Myocyte (in vitro differentiated cells): ENCODE data around the gene KCNAB2. TPM values are rescaled to one million over a fixed set of nuclear protein-coding genes. Genes with fewer than 3 reads are reported as not detected.

Source experiments
- DNase-seq: peaks from one replicate; pipeline ENCODE4 v3.0.0-alpha.2; 2012; ENCODE audit warnings: low read depth
- total RNA-seq: library from RNA; depleted of rRNA; stranded (reverse); fragments of >200 nt; gene quantifications from 2 replicates; pipeline ENCODE4 v1.2.3, GENCODE V29; 2014

KCNAB2 gene
- total RNA-seq, 1 donor from 2014 or later = 1.2 TPM

DNA sequence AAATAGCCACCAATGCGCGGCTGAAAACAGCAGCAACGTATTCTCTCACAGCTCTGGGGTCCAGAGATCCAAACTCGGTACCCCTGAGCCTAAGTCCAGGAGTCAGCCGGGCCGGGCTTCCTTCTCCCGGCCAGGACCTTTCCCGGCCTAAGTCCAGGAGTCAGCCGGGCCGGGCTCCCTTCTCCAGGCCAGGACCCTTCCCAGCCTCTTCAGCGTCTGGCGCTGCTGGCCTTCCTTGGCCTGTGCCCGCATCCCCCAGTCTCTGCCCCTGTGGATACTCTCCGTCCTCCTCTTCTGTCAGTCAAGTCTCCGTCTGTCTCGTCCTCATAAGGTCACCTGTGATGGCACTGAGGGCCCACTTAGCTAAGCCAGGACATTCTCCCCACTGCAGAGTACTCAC, 32.2 kb downstream of the KCNAB2 start:
- no peak for DNase-seq

DNA sequence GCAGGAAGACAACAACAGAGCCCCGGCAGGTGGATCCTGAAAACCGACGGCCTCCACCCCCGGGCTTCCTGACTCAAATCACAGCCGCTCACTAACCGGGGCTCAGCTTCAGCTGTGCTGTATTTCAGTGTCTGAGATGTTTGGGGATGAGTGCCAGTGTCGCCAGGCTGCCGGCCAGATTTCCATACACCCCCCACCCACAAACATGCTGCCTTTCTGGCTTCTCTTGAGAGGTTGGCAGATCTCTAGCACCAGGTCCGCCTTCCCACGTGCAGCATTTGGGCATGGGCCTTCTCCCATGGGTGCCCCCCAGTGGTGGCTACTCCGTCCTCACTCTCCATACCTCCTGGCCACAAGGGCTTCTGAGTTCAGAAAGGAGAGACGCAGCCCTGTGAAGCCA, 34.8 kb downstream of the KCNAB2 start:
- no peak for DNase-seq

DNA sequence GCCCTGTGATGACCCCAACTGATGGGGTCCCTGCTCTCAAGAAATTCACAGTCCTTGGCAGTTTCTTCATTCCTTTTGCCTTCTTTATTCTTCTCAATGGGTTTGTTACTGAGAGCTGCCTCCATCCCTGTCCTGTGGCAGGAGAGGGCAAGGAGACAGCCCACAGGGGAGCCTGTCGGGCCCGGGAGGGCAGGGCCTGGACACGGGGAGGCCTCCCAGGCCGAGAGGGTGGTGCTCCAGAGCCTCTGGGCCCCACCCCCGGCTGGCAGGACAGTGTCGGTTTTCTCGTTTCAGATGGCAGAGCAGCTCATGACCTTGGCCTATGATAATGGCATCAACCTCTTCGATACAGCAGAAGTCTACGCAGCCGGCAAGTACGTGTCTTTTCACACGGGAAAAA, 36.2 kb downstream of the KCNAB2 start:
- DNase-seq = no peak

DNA sequence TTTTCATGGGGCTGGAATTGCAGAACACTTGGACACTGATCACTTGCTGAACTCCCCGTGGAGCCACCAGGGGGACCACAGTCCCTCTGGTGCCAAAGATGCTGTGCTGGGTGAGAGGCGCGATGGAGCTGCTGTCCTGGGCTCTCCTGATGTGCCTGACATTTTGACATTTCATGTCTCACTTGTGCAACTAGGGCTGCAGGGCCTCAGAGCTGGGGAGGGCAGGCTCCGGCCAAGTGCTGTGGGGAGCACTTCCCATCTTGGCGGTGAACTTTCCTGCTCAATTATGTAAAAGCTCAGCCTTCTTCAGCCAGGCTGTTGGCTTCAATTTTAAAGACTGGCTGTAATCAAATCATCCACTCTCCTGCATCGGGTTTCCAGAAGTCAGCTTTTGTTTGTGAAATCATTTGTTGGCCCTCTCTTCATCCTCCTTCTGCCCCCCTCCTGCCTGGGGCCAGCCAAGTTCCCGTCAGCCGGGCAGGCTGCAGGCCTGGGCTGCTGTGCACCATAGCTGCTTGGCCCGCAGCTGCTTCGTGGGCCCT, 36.8 kb downstream of the KCNAB2 start:
- no peak for DNase-seq

DNA sequence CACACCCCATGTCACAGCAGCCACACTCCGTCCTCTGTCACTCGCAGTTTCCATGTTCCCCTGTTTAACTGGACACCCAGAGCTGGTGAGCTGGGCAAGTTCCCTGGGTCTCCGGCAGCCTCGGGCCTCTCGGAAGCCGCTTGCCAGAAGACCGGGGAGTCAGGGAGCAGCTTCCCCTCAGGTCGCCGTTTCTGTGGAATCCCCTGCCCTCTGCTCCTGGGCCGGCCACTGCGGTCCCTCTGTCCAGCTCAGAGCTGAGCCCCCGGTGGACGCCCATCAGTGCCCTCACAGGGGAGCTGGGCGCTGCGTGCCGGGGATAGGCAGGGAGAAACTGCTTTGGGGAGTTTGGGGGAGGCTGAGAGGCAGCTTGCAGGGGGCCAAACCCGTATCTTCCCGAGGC, 37.7 kb downstream of the KCNAB2 start:
- no peak for DNase-seq

DNA sequence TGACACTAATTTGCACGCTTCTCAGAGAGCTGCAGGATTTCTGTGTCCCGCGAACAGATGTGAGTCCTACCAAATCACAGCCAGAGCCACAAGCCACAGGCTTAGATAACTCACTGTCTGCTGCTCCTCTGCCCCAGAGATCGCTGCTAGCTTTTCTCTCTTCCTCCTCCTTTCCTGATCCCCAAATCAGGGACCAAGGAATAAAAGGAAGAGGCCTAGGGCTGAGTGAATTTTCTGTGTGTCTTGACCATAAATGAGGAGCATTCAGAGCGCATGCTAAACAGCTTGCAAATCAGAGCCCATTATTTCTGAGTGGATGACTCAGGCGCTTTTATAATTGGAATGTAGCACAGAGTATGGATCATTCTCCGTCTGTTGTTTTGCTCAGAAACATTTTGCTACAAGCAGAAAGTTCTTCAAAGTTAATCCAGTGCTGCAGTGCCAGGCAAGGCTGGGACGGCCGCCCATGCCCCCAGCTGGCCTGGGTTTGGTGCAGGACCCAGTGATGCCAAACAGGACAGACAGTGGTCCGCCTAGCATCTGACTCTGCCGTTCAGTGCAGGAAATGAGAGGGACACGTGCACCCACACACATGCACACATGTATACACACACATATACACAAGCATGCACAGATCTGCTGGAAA, 38.2 kb downstream of the KCNAB2 start:
- DNase-seq = no peak

DNA sequence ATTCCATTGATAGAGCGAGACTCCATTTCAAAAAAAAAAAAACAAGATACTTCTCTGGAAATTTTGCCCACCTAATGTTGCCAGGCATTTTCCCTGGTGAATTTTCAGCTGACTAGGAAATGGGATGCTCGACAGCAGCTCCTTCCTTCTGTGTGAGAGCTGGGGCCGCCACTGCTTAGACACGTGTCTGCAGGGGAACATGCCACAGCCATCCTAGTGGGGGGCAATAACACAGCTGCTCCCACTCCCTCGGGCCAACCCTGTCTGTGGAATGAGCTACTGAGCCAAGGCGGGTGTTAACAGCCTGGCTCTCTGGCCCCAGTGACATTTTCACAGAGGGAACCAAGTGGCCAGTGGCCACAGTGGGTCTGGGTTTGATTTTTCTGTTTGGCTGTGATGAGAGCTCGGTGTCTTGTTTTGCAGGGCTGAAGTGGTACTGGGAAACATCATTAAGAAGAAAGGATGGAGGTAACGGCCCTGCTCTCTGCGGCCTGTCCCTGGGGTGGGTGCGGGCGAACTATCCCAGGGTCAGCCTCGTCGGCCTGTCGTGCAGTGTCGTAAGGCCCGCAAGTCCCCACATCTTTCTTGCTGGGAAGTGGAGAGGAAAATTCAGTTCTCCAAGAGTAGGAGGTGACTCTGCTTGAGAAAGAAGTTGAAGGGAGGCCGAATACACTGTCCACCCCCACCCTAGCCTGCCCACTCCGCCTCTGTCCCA, 39.2 kb downstream of the KCNAB2 start:
- no peak for DNase-seq

DNA sequence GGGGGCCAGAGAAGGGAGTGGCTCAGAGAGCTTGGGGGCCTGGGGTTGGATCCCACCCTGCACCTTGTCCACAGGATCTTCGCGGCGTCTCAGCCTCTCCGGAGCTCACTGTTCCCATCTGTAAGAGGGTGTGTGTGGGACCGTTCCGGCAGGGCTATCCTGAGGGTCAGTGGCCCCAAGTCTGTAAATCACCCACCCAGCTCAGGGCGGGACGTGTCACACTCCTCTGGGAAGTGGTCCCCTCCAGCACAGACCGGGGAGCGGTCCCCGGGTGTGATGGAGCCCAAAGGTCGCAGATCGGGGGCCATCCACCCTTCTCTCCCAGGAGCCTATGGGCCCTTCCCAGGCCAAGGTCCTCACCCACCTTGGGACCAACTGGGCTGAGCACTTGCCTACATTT, 40.0 kb downstream of the KCNAB2 start:
- no peak for DNase-seq

DNA sequence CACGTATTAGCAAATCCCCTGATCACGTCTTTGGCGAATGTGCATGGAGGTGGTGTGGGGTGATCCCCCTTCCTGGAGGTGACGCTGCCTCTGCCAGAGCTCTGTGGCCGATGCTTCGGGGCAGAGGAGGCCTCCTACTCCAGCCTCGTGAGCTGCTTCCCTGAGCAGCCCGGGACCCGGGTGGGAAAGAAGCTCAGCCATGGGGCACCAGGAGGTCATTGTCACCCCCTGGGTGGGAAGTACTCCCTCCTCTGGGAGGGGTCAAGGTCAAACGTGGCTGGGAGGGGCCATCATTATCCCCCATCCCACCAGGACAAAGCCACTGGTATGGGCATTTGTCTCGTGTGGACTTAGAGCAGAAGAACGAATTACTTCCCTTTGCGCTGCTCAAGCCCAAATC, 40.7 kb downstream of the KCNAB2 start:
- DNase-seq = no peak

DNA sequence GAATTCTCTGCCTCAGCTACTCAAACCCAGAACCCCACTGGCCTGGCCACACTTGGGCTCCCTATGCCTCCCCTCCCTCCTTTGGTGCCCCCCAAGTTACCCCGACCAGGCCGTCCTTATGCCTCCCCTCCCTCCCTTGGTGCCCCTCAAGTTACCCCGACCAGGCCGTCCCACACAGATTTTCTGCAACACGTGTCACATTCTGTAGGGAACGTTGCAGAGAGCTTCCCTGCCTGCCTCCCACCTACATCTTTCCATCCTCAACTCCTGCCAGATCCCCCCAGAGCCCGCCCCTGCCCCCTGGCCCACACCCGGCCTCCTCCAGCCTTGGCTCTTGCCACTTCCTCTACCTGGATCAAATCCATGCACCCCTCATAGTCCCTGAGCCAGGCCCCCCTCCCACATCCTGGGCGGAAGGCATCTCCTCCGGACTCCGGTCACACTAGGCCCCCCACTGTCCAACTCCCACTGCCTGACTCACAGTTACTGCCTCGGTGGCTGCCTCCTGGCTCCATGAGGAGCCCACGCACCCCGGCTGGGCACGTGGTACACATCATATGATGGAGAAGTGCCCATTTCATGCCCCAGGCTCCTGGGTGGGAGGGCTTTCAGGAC, 41.2 kb downstream of the KCNAB2 start:
- DNase-seq = no peak

DNA sequence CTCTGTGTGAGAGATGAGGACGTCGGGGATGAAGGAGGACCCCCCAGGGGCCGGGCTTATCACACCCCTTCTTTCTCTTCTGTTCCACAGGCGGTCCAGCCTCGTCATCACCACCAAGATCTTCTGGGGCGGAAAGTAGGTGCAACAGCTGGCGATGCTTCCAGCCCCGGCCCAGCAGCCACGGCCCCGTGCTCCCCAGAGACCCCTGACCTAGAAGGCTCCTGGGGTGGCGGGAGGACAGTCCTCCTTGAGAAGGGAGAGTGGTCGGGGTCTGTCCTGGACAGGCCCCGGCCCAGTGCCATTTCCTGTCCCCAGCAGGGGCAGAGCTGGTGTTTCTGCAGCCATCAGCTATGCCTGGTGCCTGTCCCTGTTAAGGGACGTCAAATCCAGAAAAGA, 41.7 kb downstream of the KCNAB2 start:
- no peak for DNase-seq

DNA sequence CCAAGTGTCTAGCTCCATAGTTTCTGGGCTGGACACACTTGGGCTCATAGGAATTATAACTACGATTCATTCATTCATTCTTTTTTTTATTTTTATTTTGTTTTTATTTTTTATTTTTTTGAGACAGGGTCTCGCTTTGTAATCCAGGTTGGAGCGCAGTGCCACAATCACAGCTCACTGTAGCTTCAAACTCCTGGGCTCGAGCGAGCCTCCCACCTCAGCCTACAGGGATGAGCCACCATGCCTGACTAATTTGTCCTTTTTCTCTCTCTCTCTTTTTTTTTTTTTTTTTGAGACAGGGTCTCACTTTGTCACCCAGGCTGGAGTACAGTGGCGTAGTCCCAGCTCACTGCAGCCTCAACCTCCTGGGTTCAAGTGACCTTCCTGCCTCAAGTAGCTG, 42.3 kb downstream of the KCNAB2 start:
- DNase-seq = no peak

DNA sequence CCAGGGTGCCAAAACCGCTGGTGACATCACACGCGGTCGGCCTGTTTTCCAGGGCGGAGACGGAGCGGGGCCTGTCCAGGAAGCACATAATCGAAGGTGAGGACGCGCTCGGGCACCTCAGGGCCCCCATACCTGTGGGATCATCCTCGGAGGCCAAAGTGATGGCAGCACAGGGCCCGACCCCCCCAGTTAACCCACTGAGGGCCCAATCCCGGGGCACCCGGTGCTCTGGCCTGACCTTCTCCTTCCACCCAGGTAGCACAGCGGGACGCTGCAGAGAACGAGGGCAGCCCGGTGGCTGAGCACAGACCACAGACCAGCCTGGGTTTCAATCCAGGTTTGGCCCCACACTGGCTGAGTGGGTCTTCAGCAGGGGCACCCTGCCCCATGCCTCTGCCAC, 43.3 kb downstream of the KCNAB2 start:
- DNase-seq = no peak

DNA sequence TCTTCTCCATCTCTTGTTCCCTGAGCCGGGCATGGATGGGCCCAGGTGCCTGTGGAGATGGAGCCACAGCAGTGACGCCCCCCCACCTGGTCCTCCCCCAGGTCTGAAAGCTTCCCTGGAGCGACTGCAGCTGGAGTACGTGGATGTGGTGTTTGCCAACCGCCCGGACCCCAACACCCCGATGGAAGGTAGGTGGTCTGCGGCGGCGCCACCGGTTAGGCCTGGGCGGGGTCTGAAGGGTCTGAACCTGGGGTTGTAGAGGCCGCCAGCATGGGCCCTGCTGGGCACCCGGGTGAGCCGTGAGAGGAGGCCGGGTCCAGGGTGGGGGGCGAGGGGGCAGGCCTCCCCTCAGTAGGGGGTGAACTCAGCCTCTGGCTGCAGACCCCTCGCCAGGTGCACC, 44.6 kb downstream of the KCNAB2 start:
- DNase-seq = no peak

DNA sequence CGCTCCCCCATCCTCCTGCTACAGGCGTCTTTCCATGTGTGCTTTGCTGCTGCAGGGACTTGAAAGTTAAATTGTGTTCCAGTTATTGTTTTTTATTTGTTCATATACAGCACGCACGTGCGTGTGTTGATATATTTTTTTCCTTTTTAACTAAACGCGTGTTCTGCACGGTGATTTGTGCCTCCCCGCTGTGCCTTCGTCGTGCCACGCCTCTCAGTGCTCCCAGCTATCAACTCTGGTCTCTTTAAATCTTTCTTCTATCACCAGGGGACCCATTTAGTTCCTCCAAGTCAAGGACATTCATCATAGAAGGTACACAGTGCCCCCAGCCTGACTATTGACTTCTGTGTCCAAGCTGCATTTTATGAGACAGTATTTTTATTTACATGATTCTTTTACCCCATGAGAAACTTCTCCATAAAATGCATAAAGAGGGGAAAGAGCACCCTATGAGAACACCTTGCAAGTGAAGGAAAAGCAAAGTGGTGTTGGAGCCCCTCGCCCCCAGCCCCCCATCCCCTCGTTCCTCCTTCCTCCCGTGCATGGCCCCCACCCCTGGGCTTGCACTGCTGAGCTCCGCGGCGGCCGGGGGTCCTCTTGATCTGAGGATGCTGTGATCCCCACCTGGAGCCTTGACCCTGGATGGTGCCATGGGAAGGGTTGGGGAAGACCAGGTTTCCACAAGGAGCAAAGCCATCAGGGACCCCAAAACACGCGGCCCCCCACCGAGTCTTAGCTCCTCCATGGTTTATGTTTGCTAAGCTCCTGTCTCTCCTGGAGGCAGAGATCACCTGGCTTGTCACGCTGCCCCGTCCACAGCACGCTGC, 45.5 kb downstream of the KCNAB2 start:
- DNase-seq = no peak

DNA sequence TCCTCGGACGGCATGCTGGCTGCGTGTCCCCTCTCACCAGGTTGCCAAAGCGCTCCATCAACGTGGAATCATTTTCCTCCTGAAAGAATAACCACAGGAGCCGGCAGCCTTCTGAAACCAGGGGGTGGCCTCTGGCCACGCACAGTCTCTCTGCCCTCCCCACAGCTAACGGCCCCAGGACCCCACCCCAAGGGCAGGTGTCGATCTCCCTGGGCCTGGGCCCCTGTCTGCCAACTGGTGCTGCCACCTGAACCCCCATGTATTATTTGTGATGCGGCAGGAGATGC, 46.1 kb downstream of the KCNAB2 start:
- DNase-seq = no peak

DNA sequence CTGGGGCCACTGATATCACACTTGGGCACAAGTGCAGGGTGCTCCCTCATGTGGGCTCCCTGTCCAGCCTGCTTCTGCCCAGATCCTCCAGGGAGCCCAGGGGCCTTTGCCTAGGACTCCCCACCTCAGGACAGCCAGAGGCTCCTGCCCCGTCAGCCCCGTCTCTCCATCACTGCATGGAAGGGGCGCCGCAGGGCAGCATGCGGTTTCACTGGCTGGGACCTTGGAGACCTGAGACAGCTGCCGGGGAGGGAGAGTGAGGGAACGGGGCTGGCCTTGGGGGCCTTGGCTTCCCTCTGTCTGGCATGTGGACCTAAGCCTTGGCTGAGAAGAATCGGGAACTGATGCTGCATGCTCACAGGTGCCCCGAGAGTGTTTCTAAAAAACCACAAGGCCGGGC, 46.5 kb downstream of the KCNAB2 start:
- DNase-seq = no peak

DNA sequence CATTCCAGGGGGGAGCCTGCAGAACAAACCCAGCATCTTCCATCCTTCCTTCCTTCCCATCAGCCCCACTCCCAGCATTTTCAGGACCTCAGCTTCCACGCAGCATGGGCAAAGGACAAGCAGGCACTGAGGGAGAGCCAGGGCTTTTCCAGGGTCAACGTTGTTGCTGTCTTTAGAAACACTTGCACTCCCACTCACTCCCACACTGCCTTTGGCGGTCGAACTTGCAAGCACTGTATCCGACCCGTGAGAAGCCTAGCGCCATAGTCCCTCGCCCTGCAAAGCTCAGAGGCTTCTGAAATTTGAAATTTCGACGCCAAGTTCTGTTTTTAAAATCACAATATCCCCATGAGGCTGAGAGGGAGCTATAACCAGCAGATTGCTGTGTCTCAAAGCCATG, 47.4 kb downstream of the KCNAB2 start:
- no peak for DNase-seq

DNA sequence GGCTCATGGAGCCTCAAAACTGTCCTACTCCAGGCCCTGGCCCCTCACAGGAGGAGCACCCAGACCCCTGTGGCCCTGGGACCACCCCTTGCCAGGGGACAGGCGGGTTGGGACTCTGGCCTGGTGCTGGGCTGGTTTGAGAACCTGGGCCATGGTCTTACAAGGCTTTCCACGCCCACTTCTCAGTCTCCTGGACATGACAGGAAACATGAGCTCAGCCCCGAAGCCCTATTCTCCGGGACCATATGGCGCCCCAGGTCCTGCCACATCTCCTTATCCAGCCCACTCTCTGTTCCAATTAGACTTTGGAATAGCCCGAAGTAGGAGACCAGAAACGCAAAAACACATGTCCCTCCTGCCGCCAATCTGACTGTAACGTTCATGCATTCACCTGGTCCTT, 47.9 kb downstream of the KCNAB2 start:
- DNase-seq = no peak

DNA sequence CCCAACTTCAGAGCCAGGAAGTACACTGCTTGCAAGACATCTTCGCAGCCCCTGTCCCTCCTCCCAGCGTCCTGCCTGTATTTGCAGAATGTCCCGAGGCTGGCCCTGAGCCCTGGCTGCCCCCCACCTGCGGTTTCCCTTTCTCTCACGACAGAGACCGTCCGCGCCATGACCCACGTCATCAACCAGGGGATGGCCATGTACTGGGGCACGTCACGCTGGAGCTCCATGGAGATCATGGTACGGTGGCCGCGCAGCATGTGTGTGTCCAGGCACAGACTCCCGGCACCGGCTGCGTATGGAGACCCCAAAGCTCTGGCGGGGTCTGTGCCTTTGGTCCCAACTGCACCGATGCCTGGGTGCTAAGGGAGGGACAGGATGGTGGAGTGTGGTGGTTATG, 48.6 kb downstream of the KCNAB2 start:
- no peak for DNase-seq

DNA sequence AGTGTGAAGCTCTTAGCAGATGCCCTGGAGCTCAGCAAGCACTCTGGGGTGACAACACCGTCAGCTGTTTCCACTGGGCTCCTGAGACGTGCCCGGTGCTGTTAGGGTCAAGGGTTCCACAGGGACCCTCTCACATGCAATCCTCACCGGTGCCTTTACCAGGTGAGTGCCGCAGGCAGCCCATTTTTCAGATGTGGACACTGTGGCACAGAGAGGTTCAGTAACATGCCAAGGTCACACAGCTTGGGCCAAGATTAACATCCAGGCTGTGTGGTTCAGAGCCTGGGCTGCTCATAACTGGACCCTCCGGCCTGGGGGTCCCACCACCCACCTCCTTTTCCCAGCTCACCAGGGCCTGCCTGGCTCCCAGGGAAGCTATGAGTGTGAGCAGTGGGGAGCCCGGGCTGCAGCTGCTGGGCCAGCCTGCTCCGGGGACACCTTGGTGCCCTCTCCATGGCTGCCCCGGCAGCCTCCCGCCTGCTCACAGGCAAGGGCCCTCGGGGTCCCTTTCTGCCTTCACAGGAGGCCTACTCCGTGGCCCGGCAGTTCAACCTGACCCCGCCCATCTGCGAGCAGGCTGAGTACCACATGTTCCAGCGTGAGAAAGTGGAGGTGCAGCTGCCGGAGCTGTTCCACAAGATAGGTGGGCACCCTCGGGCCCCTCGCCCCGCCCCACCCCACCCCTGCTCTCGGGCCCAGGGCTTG, 49.3 kb downstream of the KCNAB2 start:
- no peak for DNase-seq
